ENCODE data around the gene KRTAP1-5.
"Not testable (repeated sequence)": the region's sequence is repeated elsewhere in the genome, so short reads cannot be mapped to it uniquely, and the experiment has no call there.

The KRTAP1-5 gene

GRCh38 chr17:41049110-41049509 lies 22.1 kb upstream of the KRTAP1-5 start:
- WGBS (ENCODE audit: insufficient coverage) = 87% methylated on average over 2 of the region's 2 CpGs
- H3K27me3 ChIP-seq (replicated peaks in 2 of 5; ENCODE audit: control insufficient read depth in 4 of 5, insufficient read depth in 5 of 5, low read length in 4 of 5) = peaks cover 0 to 25% (median 3%) of the 10 kb centered on the region in 5 experiments
- no peak for DNase-seq
- no peaks in the 10 kb centered on the region for H3K4me1 ChIP-seq (ENCODE audit: control extremely low read depth in 1 of 4, control insufficient read depth in 4 of 4, insufficient read depth in 4 of 4, low read length in 3 of 4)
- ChIA-PET POLR2A (no interaction called here), CTCF (no interaction called here)
- no peaks in the 10 kb centered on the region for H3K36me3 ChIP-seq (ENCODE audit: control insufficient read depth in 4 of 4, insufficient read depth in 4 of 4, low read length in 3 of 4)
- H3K27ac ChIP-seq (ENCODE audit: insufficient read depth in 1 of 2, low read depth in 1 of 2, low read length in 2 of 2, poor library complexity in 1 of 2, severe bottlenecking in 2 of 2) = no peak overlapping the region
- H3K4me3 ChIP-seq (ENCODE audit: control insufficient read depth in 1 of 7, extremely low read depth in 1 of 7, insufficient read depth in 4 of 7, low read depth in 2 of 7, low read length in 6 of 7) = no peak overlapping the region
- peaks cover 0 to 2% (median 0%) of the 10 kb centered on the region in 5 experiments for H3K9me3 ChIP-seq (ENCODE audit: control extremely low read depth in 1 of 5, control insufficient read depth in 4 of 5, insufficient read depth in 2 of 5, low read depth in 1 of 5, low read length in 4 of 5)

GRCh38 chr17:41048441-41048840 lies 21.4 kb upstream of the KRTAP1-5 start:
- no peak overlapping the region for H3K27ac ChIP-seq (ENCODE audit: insufficient read depth in 1 of 2, low read depth in 1 of 2, low read length in 2 of 2, poor library complexity in 1 of 2, severe bottlenecking in 2 of 2)
- ChIA-PET CTCF (no interaction called here), POLR2A (no interaction called here)
- H3K9me3 ChIP-seq (ENCODE audit: control extremely low read depth in 1 of 5, control insufficient read depth in 4 of 5, insufficient read depth in 2 of 5, low read depth in 1 of 5, low read length in 4 of 5) = peaks cover 0 to 3% (median under 1%) of the 10 kb centered on the region in 5 experiments
- DNase-seq = no peak
- no peaks in the 10 kb centered on the region for H3K36me3 ChIP-seq (ENCODE audit: control insufficient read depth in 4 of 4, insufficient read depth in 4 of 4, low read length in 3 of 4)
- H3K27me3 ChIP-seq (replicated peaks in 2 of 5; ENCODE audit: control insufficient read depth in 4 of 5, insufficient read depth in 5 of 5, low read length in 4 of 5) = peaks cover 0 to 25% (median 3%) of the 10 kb centered on the region in 5 experiments
- WGBS (ENCODE audit: insufficient coverage) = 84% methylated on average over 5 of the region's 7 CpGs
- H3K4me1 ChIP-seq (ENCODE audit: control extremely low read depth in 1 of 4, control insufficient read depth in 4 of 4, insufficient read depth in 4 of 4, low read length in 3 of 4) = no peaks in the 10 kb centered on the region
- no peak overlapping the region for H3K4me3 ChIP-seq (ENCODE audit: control insufficient read depth in 1 of 7, extremely low read depth in 1 of 7, insufficient read depth in 4 of 7, low read depth in 2 of 7, low read length in 6 of 7)

- CTCF ChIA-PET; POLR2A ChIA-PET; H3K9me3 ChIP-seq (ENCODE audit: control extremely low read depth in 1 of 5, control insufficient read depth in 4 of 5, insufficient read depth in 2 of 5, low read depth in 1 of 5, low read length in 4 of 5): not testable (repeated sequence)
These were observed 19.9 kb upstream of the KRTAP1-5 start, which contains the start of gene KRTAP2-1 for GRCh38 chr17:41046735-41047465. Gene KRTAP2-1 (minus strand): TSS chr17:41047316. CDS start chr17:41047267, 49 bp downstream.

GRCh38 chr17:41042953-41043352 lies 15.9 kb upstream of the KRTAP1-5 start:
- no peak overlapping the region for H3K4me3 ChIP-seq (ENCODE audit: control insufficient read depth in 1 of 7, extremely low read depth in 1 of 7, insufficient read depth in 4 of 7, low read depth in 2 of 7, low read length in 6 of 7)
- ChIA-PET POLR2A (no interaction called here), CTCF (no interaction called here)
- H3K36me3 ChIP-seq (ENCODE audit: control insufficient read depth in 4 of 4, insufficient read depth in 4 of 4, low read length in 3 of 4) = no peaks in the 10 kb centered on the region
- WGBS (ENCODE audit: insufficient coverage) = no CpG with 5 or more reads among the region's 1 CpG
- H3K27ac ChIP-seq (ENCODE audit: insufficient read depth in 1 of 2, low read depth in 1 of 2, low read length in 2 of 2, poor library complexity in 1 of 2, severe bottlenecking in 2 of 2) = no peak overlapping the region
- peaks cover 0 to 3% (median 0%) of the 10 kb centered on the region in 5 experiments for H3K9me3 ChIP-seq (ENCODE audit: control extremely low read depth in 1 of 5, control insufficient read depth in 4 of 5, insufficient read depth in 2 of 5, low read depth in 1 of 5, low read length in 4 of 5)
- no peaks in the 10 kb centered on the region for H3K4me1 ChIP-seq (ENCODE audit: control extremely low read depth in 1 of 4, control insufficient read depth in 4 of 4, insufficient read depth in 4 of 4, low read length in 3 of 4)
- DNase-seq = no peak
- peaks cover 0 to 16% (median 0%) of the 10 kb centered on the region in 5 experiments for H3K27me3 ChIP-seq (replicated peaks in 2 of 5; ENCODE audit: control insufficient read depth in 4 of 5, insufficient read depth in 5 of 5, low read length in 4 of 5)

More at GRCh38 chr17:41046735-41047465, 19.9 kb upstream of the KRTAP1-5 start, which contains the start of gene KRTAP2-1:
- 80% methylated on average over 3 of the region's 33 CpGs for WGBS (ENCODE audit: insufficient coverage)
- not testable (repeated sequence) for H3K36me3 ChIP-seq (ENCODE audit: control insufficient read depth in 4 of 4, insufficient read depth in 4 of 4, low read length in 3 of 4); H3K27ac ChIP-seq (ENCODE audit: insufficient read depth in 1 of 2, low read depth in 1 of 2, low read length in 2 of 2, poor library complexity in 1 of 2, severe bottlenecking in 2 of 2); H3K4me3 ChIP-seq (ENCODE audit: control insufficient read depth in 1 of 7, extremely low read depth in 1 of 7, insufficient read depth in 4 of 7, low read depth in 2 of 7, low read length in 6 of 7); DNase-seq; H3K4me1 ChIP-seq (ENCODE audit: control extremely low read depth in 1 of 4, control insufficient read depth in 4 of 4, insufficient read depth in 4 of 4, low read length in 3 of 4)
- H3K27me3 ChIP-seq (replicated peaks in 2 of 5; ENCODE audit: control insufficient read depth in 4 of 5, insufficient read depth in 5 of 5, low read length in 4 of 5) = peaks cover 0 to 25% (median 3%) of the 10 kb centered on the region in 5 experiments

- H3K27me3 ChIP-seq (replicated peaks in 2 of 5; ENCODE audit: control insufficient read depth in 4 of 5, insufficient read depth in 5 of 5, low read length in 4 of 5); H3K9me3 ChIP-seq (ENCODE audit: control extremely low read depth in 1 of 5, control insufficient read depth in 4 of 5, insufficient read depth in 2 of 5, low read depth in 1 of 5, low read length in 4 of 5); POLR2A ChIA-PET; CTCF ChIA-PET; H3K27ac ChIP-seq (ENCODE audit: insufficient read depth in 1 of 2, low read depth in 1 of 2, low read length in 2 of 2, poor library complexity in 1 of 2, severe bottlenecking in 2 of 2); H3K4me1 ChIP-seq (ENCODE audit: control extremely low read depth in 1 of 4, control insufficient read depth in 4 of 4, insufficient read depth in 4 of 4, low read length in 3 of 4); H3K36me3 ChIP-seq (ENCODE audit: control insufficient read depth in 4 of 4, insufficient read depth in 4 of 4, low read length in 3 of 4); DNase-seq; H3K4me3 ChIP-seq (ENCODE audit: control insufficient read depth in 1 of 7, extremely low read depth in 1 of 7, insufficient read depth in 4 of 7, low read depth in 2 of 7, low read length in 6 of 7): not testable (repeated sequence)
- 92% methylated on average over 10 of the region's 14 CpGs for WGBS (ENCODE audit: insufficient coverage)
These were observed 14.0 kb upstream of the KRTAP1-5 start, which contains the start of gene KRTAP1-1 for GRCh38 chr17:41040783-41041571. Gene KRTAP1-1 (minus strand): TSS chr17:41041450. CDS start chr17:41041397, 53 bp downstream.

- no peaks in the 10 kb centered on the region for H3K4me1 ChIP-seq (ENCODE audit: control extremely low read depth in 1 of 4, control insufficient read depth in 4 of 4, insufficient read depth in 4 of 4, low read length in 3 of 4)
- H3K4me3 ChIP-seq (ENCODE audit: control insufficient read depth in 1 of 7, extremely low read depth in 1 of 7, insufficient read depth in 4 of 7, low read depth in 2 of 7, low read length in 6 of 7) = no peak overlapping the region
- H3K27ac ChIP-seq (ENCODE audit: insufficient read depth in 1 of 2, low read depth in 1 of 2, low read length in 2 of 2, poor library complexity in 1 of 2, severe bottlenecking in 2 of 2) = no peak overlapping the region
- POLR2A ChIA-PET = no interaction called here
- H3K9me3 ChIP-seq (ENCODE audit: control extremely low read depth in 1 of 5, control insufficient read depth in 4 of 5, insufficient read depth in 2 of 5, low read depth in 1 of 5, low read length in 4 of 5) = no peaks in the 10 kb centered on the region
- no peaks in the 10 kb centered on the region for H3K36me3 ChIP-seq (ENCODE audit: control insufficient read depth in 4 of 4, insufficient read depth in 4 of 4, low read length in 3 of 4)
- CTCF ChIA-PET = interaction anchor here (0.7 kb wide), 1 partner anchor 30 kb away, joined by 3 read pairs; no protein-coding TSS in a partner anchor
- no CpG with 5 or more reads among the region's 2 CpGs for WGBS (ENCODE audit: insufficient coverage)
- peaks cover 0 to 3% (median 2%) of the 10 kb centered on the region in 5 experiments for H3K27me3 ChIP-seq (replicated peaks in 2 of 5; ENCODE audit: control insufficient read depth in 4 of 5, insufficient read depth in 5 of 5, low read length in 4 of 5)
- DNase-seq = no peak
These were observed 10.9 kb upstream of the KRTAP1-5 start for GRCh38 chr17:41037853-41038350.

Data from common myeloid progenitor, CD34-positive (primary cell).